Measurements from ENCODE around the gene MAB21L3.

The MAB21L3 gene

GRCh38 chr1:116112388-116113140, 1.4 kb downstream of the MAB21L3 start:
- DNase-seq: no peak

- no peak for DNase-seq
Observed at GRCh38 chr1:116113615-116114014, 2.4 kb downstream of the MAB21L3 start.

GRCh38 chr1:116115476-116116439, 4.6 kb downstream of the MAB21L3 start:
- DNase-seq: no peak

GRCh38 chr1:116118471-116118870, 7.3 kb downstream of the MAB21L3 start:
- DNase-seq: no peak

- DNase-seq: no peak
Observed at GRCh38 chr1:116119876-116120275, 8.7 kb downstream of the MAB21L3 start.

- no peak for DNase-seq
Observed at GRCh38 chr1:116122955-116123757, 12.0 kb downstream of the MAB21L3 start.

- DNase-seq: no peak
Observed at GRCh38 chr1:116123837-116124533, 12.8 kb downstream of the MAB21L3 start.

GRCh38 chr1:116125758-116126157, 14.6 kb downstream of the MAB21L3 start:
- no peak for DNase-seq

GRCh38 chr1:116126281-116126680, 15.1 kb downstream of the MAB21L3 start:
- no peak for DNase-seq

- DNase-seq: no peak
Observed at GRCh38 chr1:116127123-116127847, 16.1 kb downstream of the MAB21L3 start.

GRCh38 chr1:116127848-116128540, 16.8 kb downstream of the MAB21L3 start:
- no peak for DNase-seq

GRCh38 chr1:116128664-116129063, 17.5 kb downstream of the MAB21L3 start:
- DNase-seq: no peak

- no peak for DNase-seq
Observed at GRCh38 chr1:116129537-116129936, 18.3 kb downstream of the MAB21L3 start.

GRCh38 chr1:116130356-116130755, 19.2 kb downstream of the MAB21L3 start:
- DNase-seq: no peak

- DNase-seq: no peak
Observed at GRCh38 chr1:116131170-116131569, 20.0 kb downstream of the MAB21L3 start.

- no peak for DNase-seq
Observed at GRCh38 chr1:116131866-116132605, 20.8 kb downstream of the MAB21L3 start.

- DNase-seq: no peak
Observed at GRCh38 chr1:116133696-116134475, 22.7 kb downstream of the MAB21L3 start.

- DNase-seq: no peak
Observed at GRCh38 chr1:116134476-116134773, 23.2 kb downstream of the MAB21L3 start.

GRCh38 chr1:116138277-116138792, 27.1 kb downstream of the MAB21L3 start:
- DNase-seq: no peak
